Measurements from ENCODE around the gene FRYL. TPM values are rescaled to one million over a fixed set of nuclear protein-coding genes. Genes with fewer than 3 reads are reported as not detected.
A peak's percentile ranks its signal among the peaks of the same experiment; 100 is the strongest.

The FRYL gene
- polyA plus RNA-seq, 1 donor, result 45.7 TPM

- Histone ChIP-seq H3K4me3 (ENCODE audit: low read length) (no peak overlapping the region), H3K27me3 (ENCODE audit: control insufficient read depth, insufficient read depth, low read length) (peaks cover 64% of the 10 kb centered on the region), H3K4me1 (ENCODE audit: control insufficient read depth, insufficient read depth, low read length) (no peaks in the 10 kb centered on the region), H3K27ac (ENCODE audit: low read length) (no peak overlapping the region), H3K36me3 (ENCODE audit: control insufficient read depth, insufficient read depth, low read length) (no peaks in the 10 kb centered on the region), H3K9me3 (ENCODE audit: control insufficient read depth, low read depth, low read length) (no peaks in the 10 kb centered on the region)
- WGBS (ENCODE audit: insufficient coverage, low lambda C conversion rate), result no CpG with 5 or more reads among the region's 23 CpGs
- no peak for DNase-seq
Observed at GRCh38 chr4:48491514-48492176, 288.4 kb downstream of the FRYL start.

GRCh38 chr4:48490680-48491513, 289.2 kb downstream of the FRYL start:
- Histone ChIP-seq H3K27me3 (ENCODE audit: control insufficient read depth, insufficient read depth, low read length) (peaks cover 66% of the 10 kb centered on the region), H3K4me3 (ENCODE audit: low read length) (no peak overlapping the region), H3K27ac (ENCODE audit: low read length) (no peak overlapping the region), H3K4me1 (ENCODE audit: control insufficient read depth, insufficient read depth, low read length) (no peaks in the 10 kb centered on the region), H3K9me3 (ENCODE audit: control insufficient read depth, low read depth, low read length) (no peaks in the 10 kb centered on the region), H3K36me3 (ENCODE audit: control insufficient read depth, insufficient read depth, low read length) (no peaks in the 10 kb centered on the region)
- peak in 1 of 2 donors; percentile 44 for DNase-seq
- WGBS (ENCODE audit: insufficient coverage, low lambda C conversion rate), result no CpG with 5 or more reads among the region's 104 CpGs

GRCh38 chr4:48490012-48490679, 289.9 kb downstream of the FRYL start, which contains the start of gene ZAR1:
ZAR1 (plus strand) TSS chr4:48490252; CDS start chr4:48490292, 40 bp downstream.
- no CpG with 5 or more reads among the region's 80 CpGs for WGBS (ENCODE audit: insufficient coverage, low lambda C conversion rate)
- peaks cover 67% of the 10 kb centered on the region for H3K27me3 ChIP-seq (ENCODE audit: control insufficient read depth, insufficient read depth, low read length)

GRCh38 chr4:48489683-48490011, 290.4 kb downstream of the FRYL start:
- H3K4me3 ChIP-seq (ENCODE audit: low read length), result no peak overlapping the region
- no CpG with 5 or more reads among the region's 14 CpGs for WGBS (ENCODE audit: insufficient coverage, low lambda C conversion rate)
- no peaks in the 10 kb centered on the region for H3K36me3 ChIP-seq (ENCODE audit: control insufficient read depth, insufficient read depth, low read length)
- no peak overlapping the region for H3K27ac ChIP-seq (ENCODE audit: low read length)
- H3K9me3 ChIP-seq (ENCODE audit: control insufficient read depth, low read depth, low read length), result no peaks in the 10 kb centered on the region
- peaks cover 72% of the 10 kb centered on the region for H3K27me3 ChIP-seq (ENCODE audit: control insufficient read depth, insufficient read depth, low read length)
- no peaks in the 10 kb centered on the region for H3K4me1 ChIP-seq (ENCODE audit: control insufficient read depth, insufficient read depth, low read length)
- peak in 1 of 2 donors; percentile 14 for DNase-seq

More at GRCh38 chr4:48490012-48490679, 289.9 kb downstream of the FRYL start, which contains the start of gene ZAR1:
- Histone ChIP-seq H3K4me1 (ENCODE audit: control insufficient read depth, insufficient read depth, low read length) (no peaks in the 10 kb centered on the region), H3K27ac (ENCODE audit: low read length) (no peak within 1 kb of the TSS), H3K4me3 (ENCODE audit: low read length) (no peak within 1 kb of the TSS), H3K9me3 (ENCODE audit: control insufficient read depth, low read depth, low read length) (no peaks in the 10 kb centered on the region), H3K36me3 (ENCODE audit: control insufficient read depth, insufficient read depth, low read length) (no peaks in the 10 kb centered on the region)
- DNase-seq, result peak in 1 of 2 donors; percentile 20

- WGBS (ENCODE audit: insufficient coverage, low lambda C conversion rate), result 30% methylated on average over 2 of the region's 22 CpGs
- H3K4me3 ChIP-seq (ENCODE audit: low read length), result no peak overlapping the region
- H3K36me3 ChIP-seq (ENCODE audit: control insufficient read depth, insufficient read depth, low read length), result no peaks in the 10 kb centered on the region
- peaks cover 7% of the 10 kb centered on the region for H3K9me3 ChIP-seq (ENCODE audit: control insufficient read depth, low read depth, low read length)
- H3K27me3 ChIP-seq (ENCODE audit: control insufficient read depth, insufficient read depth, low read length), result peaks cover 73% of the 10 kb centered on the region
- H3K27ac ChIP-seq (ENCODE audit: low read length), result no peak overlapping the region
- no peaks in the 10 kb centered on the region for H3K4me1 ChIP-seq (ENCODE audit: control insufficient read depth, insufficient read depth, low read length)
- DNase-seq, result peak in 1 of 2 donors; percentile 19
Observed at GRCh38 chr4:48484494-48485168, 295.4 kb downstream of the FRYL start.

- Histone ChIP-seq H3K27me3 (ENCODE audit: control insufficient read depth, insufficient read depth, low read length) (peaks cover 68% of the 10 kb centered on the region), H3K4me3 (ENCODE audit: low read length) (no peak overlapping the region), H3K36me3 (ENCODE audit: control insufficient read depth, insufficient read depth, low read length) (no peaks in the 10 kb centered on the region), H3K4me1 (ENCODE audit: control insufficient read depth, insufficient read depth, low read length) (no peaks in the 10 kb centered on the region), H3K27ac (ENCODE audit: low read length) (no peak overlapping the region), H3K9me3 (ENCODE audit: control insufficient read depth, low read depth, low read length) (peaks cover 7% of the 10 kb centered on the region)
- WGBS (ENCODE audit: insufficient coverage, low lambda C conversion rate), result 3% methylated on average over 7 of the region's 66 CpGs
- peak in 1 of 2 donors; percentile 21 for DNase-seq
Observed at GRCh38 chr4:48483777-48484493, 296.1 kb downstream of the FRYL start.

- peak in 1 of 2 donors; percentile 26 for DNase-seq
- Histone ChIP-seq H3K36me3 (ENCODE audit: control insufficient read depth, insufficient read depth, low read length) (no peaks in the 10 kb centered on the region), H3K27ac (ENCODE audit: low read length) (no peak within 1 kb of the TSS), H3K9me3 (ENCODE audit: control insufficient read depth, low read depth, low read length) (peaks cover 7% of the 10 kb centered on the region), H3K4me3 (ENCODE audit: low read length) (no peak within 1 kb of the TSS), H3K4me1 (ENCODE audit: control insufficient read depth, insufficient read depth, low read length) (no peaks in the 10 kb centered on the region), H3K27me3 (ENCODE audit: control insufficient read depth, insufficient read depth, low read length) (peaks cover 61% of the 10 kb centered on the region)
- WGBS (ENCODE audit: insufficient coverage, low lambda C conversion rate), result no CpG with 5 or more reads among the region's 85 CpGs
Observed at GRCh38 chr4:48483006-48483776, 296.9 kb downstream of the FRYL start, which contains the start of gene SLC10A4. SLC10A4 (plus strand) TSS chr4:48483343; CDS start chr4:48483562, 219 bp downstream.

GRCh38 chr4:48481581-48481980, 298.5 kb downstream of the FRYL start:
- 100% methylated on average over 1 of the region's 1 CpG for WGBS (ENCODE audit: insufficient coverage, low lambda C conversion rate)
- Histone ChIP-seq H3K4me3 (ENCODE audit: low read length) (no peak overlapping the region), H3K27ac (ENCODE audit: low read length) (no peak overlapping the region), H3K27me3 (ENCODE audit: control insufficient read depth, insufficient read depth, low read length) (peaks cover 50% of the 10 kb centered on the region), H3K9me3 (ENCODE audit: control insufficient read depth, low read depth, low read length) (peaks cover 7% of the 10 kb centered on the region), H3K36me3 (ENCODE audit: control insufficient read depth, insufficient read depth, low read length) (no peaks in the 10 kb centered on the region), H3K4me1 (ENCODE audit: control insufficient read depth, insufficient read depth, low read length) (no peaks in the 10 kb centered on the region)
- no peak for DNase-seq

- Histone ChIP-seq H3K27ac (ENCODE audit: low read length) (no peak overlapping the region), H3K4me1 (ENCODE audit: control insufficient read depth, insufficient read depth, low read length) (no peaks in the 10 kb centered on the region), H3K36me3 (ENCODE audit: control insufficient read depth, insufficient read depth, low read length) (no peaks in the 10 kb centered on the region), H3K9me3 (ENCODE audit: control insufficient read depth, low read depth, low read length) (no peaks in the 10 kb centered on the region), H3K27me3 (ENCODE audit: control insufficient read depth, insufficient read depth, low read length) (peaks cover 31% of the 10 kb centered on the region), H3K4me3 (ENCODE audit: low read length) (no peak overlapping the region)
- no peak for DNase-seq
- 100% methylated on average over 1 of the region's 2 CpGs for WGBS (ENCODE audit: insufficient coverage, low lambda C conversion rate)
Observed at GRCh38 chr4:48478273-48478672, 301.8 kb downstream of the FRYL start.

Data from large intestine (tissue), 3 donors.